Epithelial cell of prostate (primary cell): ENCODE measurements around the gene MGRN1.

Experiments used
- DNase-seq: peaks from one replicate; pipeline ENCODE4 v3.0.0-alpha.2; 2011; ENCODE audit warnings: low read depth, low spot score
- H3K27ac ChIP-seq: fragments of 450-650 bp; 2 replicates; pipeline ENCODE4 v1.5.1; 2017; ENCODE audit warnings: mild to moderate bottlenecking

Gene MGRN1

GRCh38 chr16:4624015-4624826 lies at the start of gene MGRN1:
MGRN1 (plus strand) TSS chr16:4624826; CDS start chr16:4624961, 135 bp downstream.
- DNase-seq, result peak; percentile 86
- peak within 1 kb of the TSS; percentile 66 for H3K27ac ChIP-seq

- H3K27ac ChIP-seq, result no peak overlapping the region
- no peak for DNase-seq
Measured at GRCh38 chr16:4574919-4575705, 49.5 kb upstream of the MGRN1 start.

GRCh38 chr16:4576008-4576407 lies 48.6 kb upstream of the MGRN1 start:
- no peak for DNase-seq
- no peak overlapping the region for H3K27ac ChIP-seq

GRCh38 chr16:4578961-4579530 lies 45.6 kb upstream of the MGRN1 start:
- H3K27ac ChIP-seq, result no peak overlapping the region
- DNase-seq, result no peak

GRCh38 chr16:4580250-4580649 lies 44.4 kb upstream of the MGRN1 start:
- DNase-seq, result no peak
- H3K27ac ChIP-seq, result peak overlapping the region; percentile 20

- no peak overlapping the region for H3K27ac ChIP-seq
- DNase-seq, result no peak
Measured at GRCh38 chr16:4583906-4584305, 40.7 kb upstream of the MGRN1 start.

GRCh38 chr16:4586291-4586690 lies 38.3 kb upstream of the MGRN1 start:
- no peak for DNase-seq
- no peak overlapping the region for H3K27ac ChIP-seq

- no peak overlapping the region for H3K27ac ChIP-seq
- DNase-seq, result no peak
Measured at GRCh38 chr16:4588386-4588785, 36.2 kb upstream of the MGRN1 start.

- DNase-seq, result no peak
- no peak overlapping the region for H3K27ac ChIP-seq
Measured at GRCh38 chr16:4588961-4589360, 35.7 kb upstream of the MGRN1 start.

GRCh38 chr16:4591191-4591590 lies 33.4 kb upstream of the MGRN1 start:
- DNase-seq, result no peak
- H3K27ac ChIP-seq, result no peak overlapping the region

GRCh38 chr16:4591706-4592470 lies 32.7 kb upstream of the MGRN1 start:
- no peak overlapping the region for H3K27ac ChIP-seq
- no peak for DNase-seq

- H3K27ac ChIP-seq, result no peak overlapping the region
- no peak for DNase-seq
Measured at GRCh38 chr16:4593086-4593485, 31.5 kb upstream of the MGRN1 start.

- no peak for DNase-seq
- no peak overlapping the region for H3K27ac ChIP-seq
Measured at GRCh38 chr16:4594433-4595410, 29.9 kb upstream of the MGRN1 start.

GRCh38 chr16:4597174-4597573 lies 27.5 kb upstream of the MGRN1 start:
- no peak overlapping the region for H3K27ac ChIP-seq
- peak; percentile 84 for DNase-seq

GRCh38 chr16:4599037-4599436 lies 25.6 kb upstream of the MGRN1 start:
- no peak overlapping the region for H3K27ac ChIP-seq
- DNase-seq, result no peak

GRCh38 chr16:4599545-4599944 lies 25.1 kb upstream of the MGRN1 start:
- no peak overlapping the region for H3K27ac ChIP-seq
- no peak for DNase-seq

GRCh38 chr16:4601036-4601863 lies 23.4 kb upstream of the MGRN1 start:
- H3K27ac ChIP-seq, result no peak overlapping the region
- no peak for DNase-seq

GRCh38 chr16:4601864-4602186 lies 22.8 kb upstream of the MGRN1 start:
- H3K27ac ChIP-seq, result no peak overlapping the region
- DNase-seq, result no peak

GRCh38 chr16:4602331-4602730 lies 22.3 kb upstream of the MGRN1 start:
- H3K27ac ChIP-seq, result no peak overlapping the region
- DNase-seq, result no peak
